ENCODE measurements around the gene OGFOD2. TPM values are rescaled to one million over a fixed set of nuclear protein-coding genes. Genes with fewer than 3 reads are reported as not detected.

Gene OGFOD2
- total and polyA plus RNA-seq, 2 of the 13 experiments (the other 11 are each of a cell fraction or from before 2014, with no cell fraction given): 13.2 to 14.6 TPM

- no peak for TF ChIP-seq NFIC (IDR thresholded peaks at IDR 0.05; ENCODE audit: low read length)
- no peak for TF ChIP-seq FOSL1 (CRISPR knock-in tag; IDR thresholded peaks at IDR 0.05; ENCODE audit: borderline replicate concordance)
- no peak for TF ChIP-seq ZNF34 (CRISPR knock-in tag; IDR thresholded peaks at IDR 0.05; ENCODE audit: borderline replicate concordance)
- TF ChIP-seq ZNF160 (CRISPR knock-in tag; IDR thresholded peaks at IDR 0.05): no peak; the same call in 1 of the 2 replicates
- no peak for TF ChIP-seq ZHX2 (IDR thresholded peaks at IDR 0.05; ENCODE audit: low read depth)
- TF ChIP-seq ZHX2 (CRISPR knock-in tag; IDR thresholded peaks at IDR 0.05; ENCODE audit: borderline replicate concordance): no peak; the same call in 1 of the 2 replicates
- TF ChIP-seq GTF2F1 (IDR thresholded peaks at IDR 0.05; ENCODE audit: low read length): no peak
- no peak for TF ChIP-seq ZSCAN30 (CRISPR knock-in tag; IDR thresholded peaks at IDR 0.05)
- TF ChIP-seq SOX5 (CRISPR knock-in tag; IDR thresholded peaks at IDR 0.05; ENCODE audit: borderline replicate concordance): peak; percentile 74; the same call in 1 of the 2 replicates
- no peak for TF ChIP-seq ZNF562 (CRISPR knock-in tag; IDR thresholded peaks at IDR 0.05; ENCODE audit: borderline replicate concordance)
- no peak for TF ChIP-seq ZKSCAN5 (CRISPR knock-in tag; IDR thresholded peaks at IDR 0.05)
- 0 out of 2 replicates have a peak, but pooled peaks have one; percentile 56 for TF ChIP-seq ZNF713 (CRISPR knock-in tag; IDR thresholded peaks at IDR 0.05)
- peak; percentile 54; the same call in 1 of the 2 replicates for TF ChIP-seq ZNF652 (CRISPR knock-in tag; IDR thresholded peaks at IDR 0.05; ENCODE audit: borderline replicate concordance, low read depth)
- peak; percentile 73 for TF ChIP-seq MEIS2 (CRISPR knock-in tag; IDR thresholded peaks at IDR 0.05)
- TF ChIP-seq ZNF709 (CRISPR knock-in tag; IDR thresholded peaks at IDR 0.05): peak; percentile 80
- TF ChIP-seq TRIM24 (CRISPR knock-in tag; IDR thresholded peaks at IDR 0.05): no peak
- TF ChIP-seq SP2 (CRISPR knock-in tag; IDR thresholded peaks at IDR 0.05): no peak
- no peak for TF ChIP-seq IRF1 (CRISPR knock-in tag; IDR thresholded peaks at IDR 0.05; ENCODE audit: low read depth)
- peak; percentile 81 for TF ChIP-seq SRSF1 (optimal IDR thresholded peaks at IDR 0.05; ENCODE audit: low read depth, low read length)
- peak; percentile 88 for TF ChIP-seq SKIL (CRISPR knock-in tag; IDR thresholded peaks at IDR 0.05; ENCODE audit: borderline replicate concordance)
- TF ChIP-seq THAP11 (CRISPR knock-in tag; IDR thresholded peaks at IDR 0.05): peak; percentile 70
- no peak for TF ChIP-seq SSRP1 (CRISPR knock-in tag; IDR thresholded peaks at IDR 0.05)
- peak; percentile 80; the same call in 1 of the 2 replicates for TF ChIP-seq SPEN (CRISPR knock-in tag; IDR thresholded peaks at IDR 0.05; ENCODE audit: low read depth)
These were observed 9.7 kb downstream of the OGFOD2 start (continued) for GRCh38 chr12:122984612-122985337.

Data from HepG2 (cell line).